BLaER1 treated with 17β-estradiol and CSF1 and Interleukin-3, amounts not matched to agents 10 nM and 100 nM (cell line): ENCODE measurements around the gene ALKBH8.
A peak's percentile ranks its signal among the peaks of the same experiment; 100 is the strongest.

Experiments
- H3K27ac ChIP-seq, 11 experiments: shearing (Covaris generic); formaldehyde crosslinking; 2 replicates each; pipeline ENCODE4 v1.8.1; 2022
- H3K27me3 ChIP-seq, 11 experiments: shearing (Covaris generic); formaldehyde crosslinking; 2 replicates each; pipeline ENCODE4 v1.8.1; 2022
- H3K36me3 ChIP-seq, 11 experiments: shearing (Covaris generic); formaldehyde crosslinking; 2 replicates each; pipeline ENCODE4 v1.8.1; 2022
- H3K4me1 ChIP-seq, 10 experiments: shearing (Covaris generic); formaldehyde crosslinking; 2 replicates each; pipeline ENCODE4 v1.8.1; 2022
- H3K4me2 ChIP-seq, 11 experiments: shearing (Covaris generic); formaldehyde crosslinking; 2 replicates each; pipeline ENCODE4 v1.8.1; 2022
- H3K4me3 ChIP-seq, 10 experiments: shearing (Covaris generic); formaldehyde crosslinking; 2 replicates each; pipeline ENCODE4 v1.8.1; 2022
- H3K9ac ChIP-seq, 11 experiments: shearing (Covaris generic); formaldehyde crosslinking; 2 replicates each; pipeline ENCODE4 v1.8.1; 2022
- H3K9me3 ChIP-seq, 11 experiments: shearing (Covaris generic); formaldehyde crosslinking; replicated peaks in 1 of 11; 2 replicates each; pipeline ENCODE4 v1.8.1; 2022
- H4K20me1 ChIP-seq, 11 experiments: shearing (Covaris generic); formaldehyde crosslinking; 2 replicates each; pipeline ENCODE4 v1.8.1; 2022
- Cebpa-rat ChIP-seq, 11 experiments: shearing (Covaris generic); IDR thresholded peaks; 2 replicates each; pipeline ENCODE4 v1.8.1; 2022

The ALKBH8 gene

DNA sequence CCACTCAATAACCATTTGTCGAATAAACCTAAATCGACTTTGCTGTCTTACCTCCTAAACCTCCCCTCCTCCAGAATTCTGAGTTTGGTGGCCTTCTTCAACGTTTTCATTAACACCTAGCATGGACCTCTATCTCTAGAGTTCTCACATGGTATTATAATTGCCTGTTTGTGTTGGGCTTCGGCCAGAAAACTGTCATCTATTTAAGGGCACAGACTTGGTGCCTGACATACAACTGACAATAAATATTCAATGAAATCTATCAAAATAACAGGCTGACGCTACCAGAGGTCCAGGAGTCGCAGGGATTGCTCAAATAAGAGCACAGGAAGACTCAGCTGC, 687 bp downstream of the ALKBH8 start:
- H3K4me1 ChIP-seq = peaks cover 49 to 63% (median 54%) of the 10 kb centered on the region in 10 experiments
- H3K27me3 ChIP-seq = no peaks in the 10 kb centered on the region
- no peak for TF ChIP-seq Cebpa-rat (IDR thresholded peaks at IDR 0.05)
- H3K9ac ChIP-seq = peak overlapping the region; percentile 76 to 91 (median 86)
- peak overlapping the region; percentile 62 to 80 (median 74) for H3K4me3 ChIP-seq
- H3K27ac ChIP-seq = peak overlapping the region; percentile 73 to 93 (median 90); a peak in 21 of 22 replicates
- H3K4me2 ChIP-seq = peak overlapping the region; percentile 73 to 96 (median 83)
- no peaks in the 10 kb centered on the region for H3K9me3 ChIP-seq
- H4K20me1 ChIP-seq = no peaks in the 10 kb centered on the region; a peak in 1 of 22 replicates
- peaks cover 0 to 11% (median 3%) of the 10 kb centered on the region in 11 experiments; a peak in 11 of 22 replicates for H3K36me3 ChIP-seq

GRCh38 chr11:107563702-107564101, 1.8 kb downstream of the ALKBH8 start:
- Histone ChIP-seq H3K4me2 (peak overlapping the region; percentile 73 to 96 (median 83); a peak in 21 of 22 replicates), H3K36me3 (peaks cover 8 to 22% (median 15%) of the 10 kb centered on the region in 11 experiments), H3K4me1 (peaks cover 49 to 63% (median 54%) of the 10 kb centered on the region in 10 experiments), H3K9ac (peak overlapping the region in 5 of 11 experiments; percentile 4 to 85 (median 36); a peak in 3 of 22 replicates), H3K4me3 (no peak overlapping the region; a peak in 1 of 20 replicates), H3K27me3 (no peaks in the 10 kb centered on the region), H3K9me3 (no peaks in the 10 kb centered on the region), H4K20me1 (no peaks in the 10 kb centered on the region; a peak in 1 of 22 replicates), H3K27ac (peak overlapping the region in 7 of 11 experiments; percentile 43 to 93 (median 91); a peak in 11 of 22 replicates)
- TF ChIP-seq Cebpa-rat (IDR thresholded peaks at IDR 0.05) = peak in 1 of 11 experiments; percentile 41; a peak in 2 of 22 replicates

GRCh38 chr11:107562647-107563208, 2.8 kb downstream of the ALKBH8 start:
- Histone ChIP-seq H3K27ac (peak overlapping the region in 9 of 11 experiments; percentile 2 to 93 (median 18); a peak in 9 of 22 replicates), H4K20me1 (no peaks in the 10 kb centered on the region; a peak in 1 of 22 replicates), H3K9me3 (no peaks in the 10 kb centered on the region), H3K36me3 (peaks cover 9 to 30% (median 16%) of the 10 kb centered on the region in 11 experiments), H3K4me2 (peak overlapping the region in 7 of 11 experiments; percentile 20 to 91 (median 81); a peak in 11 of 22 replicates), H3K9ac (peak overlapping the region in 6 of 11 experiments; percentile 3 to 28 (median 10); a peak in 3 of 22 replicates), H3K27me3 (no peaks in the 10 kb centered on the region), H3K4me1 (peaks cover 42 to 54% (median 46%) of the 10 kb centered on the region in 10 experiments), H3K4me3 (no peak overlapping the region)
- no peak for TF ChIP-seq Cebpa-rat (IDR thresholded peaks at IDR 0.05)

- H3K4me3 ChIP-seq = no peak overlapping the region
- H3K9ac ChIP-seq = no peak overlapping the region
- H3K4me2 ChIP-seq = peak overlapping the region in 1 of 11 experiments; percentile 28; a peak in 1 of 22 replicates
- H3K9me3 ChIP-seq = no peaks in the 10 kb centered on the region
- H4K20me1 ChIP-seq = no peaks in the 10 kb centered on the region; a peak in 1 of 22 replicates
- no peaks in the 10 kb centered on the region for H3K27me3 ChIP-seq
- peaks cover 32 to 43% (median 35%) of the 10 kb centered on the region in 10 experiments for H3K4me1 ChIP-seq
- no peak overlapping the region for H3K27ac ChIP-seq
- no peak for TF ChIP-seq Cebpa-rat (IDR thresholded peaks at IDR 0.05)
- H3K36me3 ChIP-seq = peaks cover 9 to 37% (median 17%) of the 10 kb centered on the region in 11 experiments
Measured at GRCh38 chr11:107561688-107562087, 3.8 kb downstream of the ALKBH8 start.

GRCh38 chr11:107550304-107550703, 15.2 kb downstream of the ALKBH8 start:
- Histone ChIP-seq H3K9me3 (no peaks in the 10 kb centered on the region), H3K27ac (no peak overlapping the region), H4K20me1 (no peaks in the 10 kb centered on the region), H3K27me3 (no peaks in the 10 kb centered on the region), H3K9ac (no peak overlapping the region), H3K4me1 (no peaks in the 10 kb centered on the region), H3K36me3 (peaks cover 29 to 72% (median 44%) of the 10 kb centered on the region in 11 experiments), H3K4me3 (no peak overlapping the region), H3K4me2 (no peak overlapping the region)
- TF ChIP-seq Cebpa-rat (IDR thresholded peaks at IDR 0.05) = no peak

- H3K4me2 ChIP-seq = no peak overlapping the region
- H3K9me3 ChIP-seq = no peaks in the 10 kb centered on the region
- no peaks in the 10 kb centered on the region for H4K20me1 ChIP-seq
- H3K9ac ChIP-seq = no peak overlapping the region
- H3K36me3 ChIP-seq = peaks cover 29 to 68% (median 40%) of the 10 kb centered on the region in 11 experiments
- no peaks in the 10 kb centered on the region for H3K27me3 ChIP-seq
- no peaks in the 10 kb centered on the region for H3K4me1 ChIP-seq
- TF ChIP-seq Cebpa-rat (IDR thresholded peaks at IDR 0.05) = no peak
- no peak overlapping the region for H3K4me3 ChIP-seq
- no peak overlapping the region for H3K27ac ChIP-seq
Measured at GRCh38 chr11:107549954-107550285, 15.6 kb downstream of the ALKBH8 start.

DNA sequence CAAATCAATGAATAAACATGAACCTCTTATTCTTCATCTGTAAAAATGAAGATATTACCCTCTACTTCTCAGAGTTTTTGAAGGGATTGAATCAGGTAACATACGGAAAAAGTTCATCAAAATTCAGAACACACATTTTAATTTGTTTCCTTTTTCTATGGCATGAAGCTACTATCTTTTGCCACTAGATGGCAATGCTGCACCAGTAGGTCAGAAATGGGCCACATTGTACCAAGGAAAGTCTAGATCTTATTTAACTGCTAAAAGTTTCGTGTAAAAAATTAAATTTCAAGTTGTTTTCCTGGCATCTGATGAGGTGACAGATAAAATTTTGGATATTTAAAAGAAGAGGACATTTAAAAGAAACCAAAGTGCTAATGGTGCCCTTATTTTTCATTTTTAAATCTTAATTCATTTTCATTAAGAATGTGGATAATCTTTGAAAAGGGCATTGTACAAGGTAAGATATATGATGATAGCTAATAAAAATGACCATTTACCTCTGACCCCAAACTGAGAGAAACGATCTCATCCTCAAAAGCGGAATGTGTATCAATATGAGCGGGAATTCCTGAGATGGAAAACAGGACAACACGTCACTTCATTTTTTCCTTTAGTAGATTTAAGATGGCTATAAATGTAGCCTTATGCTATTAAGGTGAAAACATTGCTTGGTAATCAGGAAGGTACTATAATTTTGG, 16.1 kb downstream of the ALKBH8 start:
- no peaks in the 10 kb centered on the region for H3K4me1 ChIP-seq
- H3K9me3 ChIP-seq = no peaks in the 10 kb centered on the region
- H3K36me3 ChIP-seq = peaks cover 29 to 65% (median 39%) of the 10 kb centered on the region in 11 experiments
- no peak overlapping the region for H3K4me2 ChIP-seq
- no peak for TF ChIP-seq Cebpa-rat (IDR thresholded peaks at IDR 0.05)
- H4K20me1 ChIP-seq = no peaks in the 10 kb centered on the region
- no peak overlapping the region for H3K9ac ChIP-seq
- no peak overlapping the region for H3K4me3 ChIP-seq
- H3K27me3 ChIP-seq = no peaks in the 10 kb centered on the region
- no peak overlapping the region for H3K27ac ChIP-seq

- Histone ChIP-seq H3K9me3 (no peaks in the 10 kb centered on the region), H3K4me3 (no peak overlapping the region), H3K36me3 (peaks cover 19 to 61% (median 33%) of the 10 kb centered on the region in 11 experiments), H3K4me1 (no peaks in the 10 kb centered on the region), H3K9ac (no peak overlapping the region), H3K4me2 (no peak overlapping the region), H3K27me3 (no peaks in the 10 kb centered on the region), H3K27ac (no peak overlapping the region), H4K20me1 (no peaks in the 10 kb centered on the region)
- no peak for TF ChIP-seq Cebpa-rat (IDR thresholded peaks at IDR 0.05)
Measured at GRCh38 chr11:107547961-107548360, 17.6 kb downstream of the ALKBH8 start.

DNA sequence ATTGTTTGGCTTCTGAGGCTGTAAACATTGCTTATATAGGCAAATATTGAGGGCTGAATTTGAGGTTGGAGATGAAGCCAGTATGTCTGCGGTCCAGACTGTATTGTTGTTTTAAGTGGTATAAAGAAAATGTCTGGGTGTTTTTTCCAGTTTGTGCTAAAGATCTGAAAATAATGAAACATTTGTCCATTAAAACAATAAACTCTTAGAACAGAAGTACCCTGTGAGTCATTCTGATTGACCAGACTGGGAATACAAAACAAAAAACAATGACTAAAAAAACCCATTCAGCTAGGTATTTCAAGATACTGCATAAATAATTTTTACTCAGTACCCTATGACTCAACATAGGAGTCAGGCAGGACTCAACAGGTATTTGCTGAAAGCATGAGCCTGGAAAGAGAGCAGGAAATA, 20.4 kb downstream of the ALKBH8 start:
- Histone ChIP-seq H4K20me1 (no peaks in the 10 kb centered on the region), H3K4me2 (no peak overlapping the region), H3K4me1 (no peaks in the 10 kb centered on the region), H3K4me3 (no peak overlapping the region), H3K27me3 (no peaks in the 10 kb centered on the region), H3K9me3 (no peaks in the 10 kb centered on the region), H3K27ac (no peak overlapping the region), H3K9ac (no peak overlapping the region), H3K36me3 (peaks cover 4 to 40% (median 16%) of the 10 kb centered on the region in 11 experiments; a peak in 19 of 22 replicates)
- no peak for TF ChIP-seq Cebpa-rat (IDR thresholded peaks at IDR 0.05)
